Neural crest cell (in vitro differentiated cells): Measurements from ENCODE around the gene TBC1D8. TPM values are rescaled to one million over a fixed set of nuclear protein-coding genes. Genes with fewer than 3 reads are reported as not detected.

Source experiments
- DNase-seq: peaks from one replicate; pipeline ENCODE4 v3.0.0; 2021; ENCODE audit warnings: low read depth, mixed read lengths, low spot score
- H3K27ac Mint-ChIP-seq: one replicate; pipeline ENCODE4 v1.8.0; 2021; ENCODE audit warnings: mild to moderate bottlenecking, mixed read lengths; ENCODE audit not compliant: unreplicated experiment
- H3K27me3 Mint-ChIP-seq: 2 replicates; pipeline ENCODE4 v1.8.0; 2021; ENCODE audit warnings: low read depth, mild to moderate bottlenecking, mixed read lengths
- H3K36me3 Mint-ChIP-seq: 2 replicates; pipeline ENCODE4 v1.8.0; 2021; ENCODE audit warnings: low read depth, mild to moderate bottlenecking, mixed read lengths
- H3K4me1 Mint-ChIP-seq: 2 replicates; pipeline ENCODE4 v1.8.0; 2021; ENCODE audit warnings: mixed read lengths
- H3K4me3 Mint-ChIP-seq: one replicate; pipeline ENCODE4 v1.8.0; 2021; ENCODE audit warnings: mild to moderate bottlenecking, mixed read lengths
- H3K9me3 Mint-ChIP-seq: 2 replicates; pipeline ENCODE4 v1.8.0; 2021; ENCODE audit warnings: mixed read lengths
- total RNA-seq: library from RNA; stranded (reverse); gene quantifications from 2 replicates; pipeline ENCODE4 v1.2.1, GENCODE V29; 2021
- TF ChIP-seq, protein P1 (sequence below): fragments of 200-600 bp; sonication (generic); conservative IDR thresholded peaks from 2 replicates; pipeline ENCODE4 v1.5.0; 2021; ENCODE audit warnings: antibody characterized with exemption, mild to moderate bottlenecking

TBC1D8 gene
- total RNA-seq, 1 donor from 2014 or later, result 7.8 TPM

DNA sequence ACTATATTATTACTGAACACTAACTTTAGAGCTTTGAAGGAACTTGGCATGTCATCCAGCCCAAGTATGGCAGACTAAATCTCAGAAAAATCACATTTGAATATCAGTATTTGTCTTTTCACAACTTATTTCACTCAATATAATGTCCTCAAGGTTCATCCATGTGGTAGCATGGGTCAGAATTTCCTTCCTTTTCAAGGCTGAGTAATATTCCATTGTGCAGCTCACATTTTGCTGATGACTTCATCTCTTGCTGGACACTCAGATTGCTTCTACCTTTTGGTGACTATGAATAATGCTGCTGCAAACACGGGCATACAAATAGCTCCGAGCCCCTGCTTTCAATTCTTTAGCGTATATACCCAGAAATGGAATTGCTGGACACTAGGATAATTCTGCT is 102.4 kb downstream of the TBC1D8 start:
- Mint-ChIP-seq H3K36me3 (peaks cover 13% of the 10 kb centered on the region), H3K9me3 (no peaks in the 10 kb centered on the region)

DNA sequence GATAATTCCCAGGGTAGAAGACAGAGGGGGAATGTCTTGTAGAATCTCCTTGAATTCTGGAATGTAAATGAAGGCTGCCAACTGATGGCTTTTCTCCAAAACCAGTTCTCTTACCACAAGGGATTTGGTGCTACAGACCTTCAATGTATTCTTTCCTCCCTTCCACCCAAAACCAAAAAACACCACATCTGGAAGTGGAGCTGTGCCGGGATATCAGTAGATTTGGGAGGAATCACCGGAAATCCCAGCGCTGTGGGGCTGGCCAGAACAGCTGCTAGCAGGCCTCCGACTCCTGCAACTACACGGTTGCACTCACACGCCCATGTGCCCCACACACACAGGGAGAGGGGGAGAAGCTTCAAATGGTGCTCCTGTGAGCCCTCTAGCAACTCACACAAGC is 103.4 kb downstream of the TBC1D8 start:
- Mint-ChIP-seq H3K4me1 (no peaks in the 10 kb centered on the region), H3K27ac (no peak overlapping the region), H3K27me3 (no peaks in the 10 kb centered on the region), H3K4me3 (no peak overlapping the region), H3K9me3 (no peaks in the 10 kb centered on the region), H3K36me3 (peaks cover 13% of the 10 kb centered on the region)
- TF ChIP-seq, protein P1, sequence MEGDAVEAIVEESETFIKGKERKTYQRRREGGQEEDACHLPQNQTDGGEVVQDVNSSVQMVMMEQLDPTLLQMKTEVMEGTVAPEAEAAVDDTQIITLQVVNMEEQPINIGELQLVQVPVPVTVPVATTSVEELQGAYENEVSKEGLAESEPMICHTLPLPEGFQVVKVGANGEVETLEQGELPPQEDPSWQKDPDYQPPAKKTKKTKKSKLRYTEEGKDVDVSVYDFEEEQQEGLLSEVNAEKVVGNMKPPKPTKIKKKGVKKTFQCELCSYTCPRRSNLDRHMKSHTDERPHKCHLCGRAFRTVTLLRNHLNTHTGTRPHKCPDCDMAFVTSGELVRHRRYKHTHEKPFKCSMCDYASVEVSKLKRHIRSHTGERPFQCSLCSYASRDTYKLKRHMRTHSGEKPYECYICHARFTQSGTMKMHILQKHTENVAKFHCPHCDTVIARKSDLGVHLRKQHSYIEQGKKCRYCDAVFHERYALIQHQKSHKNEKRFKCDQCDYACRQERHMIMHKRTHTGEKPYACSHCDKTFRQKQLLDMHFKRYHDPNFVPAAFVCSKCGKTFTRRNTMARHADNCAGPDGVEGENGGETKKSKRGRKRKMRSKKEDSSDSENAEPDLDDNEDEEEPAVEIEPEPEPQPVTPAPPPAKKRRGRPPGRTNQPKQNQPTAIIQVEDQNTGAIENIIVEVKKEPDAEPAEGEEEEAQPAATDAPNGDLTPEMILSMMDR, result no peak
- no peak for DNase-seq

More for the DNA sequence above, 102.4 kb downstream of the TBC1D8 start:
- Mint-ChIP-seq H3K27ac (no peak overlapping the region), H3K4me3 (no peak overlapping the region), H3K4me1 (no peaks in the 10 kb centered on the region), H3K27me3 (no peaks in the 10 kb centered on the region)
- DNase-seq, result no peak
- TF ChIP-seq, protein P1, result no peak

DNA sequence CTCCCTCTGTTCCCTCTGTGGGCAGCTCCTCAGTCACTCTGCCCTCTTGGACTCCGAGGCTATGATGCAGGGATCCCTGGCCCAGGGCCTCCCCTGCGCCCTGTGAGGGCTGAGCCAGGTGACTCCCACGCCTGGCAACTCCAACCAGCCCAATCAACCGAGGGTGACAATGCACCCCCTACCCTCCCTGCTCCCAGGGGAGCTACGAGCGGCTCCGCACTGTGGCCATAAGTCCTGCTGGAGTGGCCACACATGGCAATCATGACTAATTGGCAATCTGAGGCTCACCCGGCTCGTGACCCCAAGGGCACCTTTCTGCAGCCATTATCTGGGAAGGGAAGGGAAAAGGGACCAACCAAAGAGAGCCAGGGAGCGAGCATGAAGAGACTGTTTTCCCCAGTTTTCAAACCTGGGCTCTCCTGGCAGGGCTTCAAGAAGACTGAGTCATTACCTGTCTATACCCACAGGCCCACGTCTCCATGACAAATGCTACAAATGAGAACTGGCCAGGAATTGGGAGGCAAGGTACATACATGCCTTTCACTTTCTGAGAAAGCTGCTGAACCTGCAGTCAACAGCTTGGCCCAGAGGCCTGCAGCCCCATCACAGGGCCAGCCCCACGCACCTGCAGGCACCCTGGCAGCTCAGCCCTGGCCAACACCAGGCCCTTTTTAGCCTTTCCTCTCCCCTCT is 104.0 kb downstream of the TBC1D8 start:
- Mint-ChIP-seq H3K27ac (no peak overlapping the region), H3K36me3 (peaks cover 13% of the 10 kb centered on the region), H3K4me3 (no peak overlapping the region), H3K27me3 (no peaks in the 10 kb centered on the region), H3K9me3 (no peaks in the 10 kb centered on the region), H3K4me1 (no peaks in the 10 kb centered on the region)
- DNase-seq, result no peak
- TF ChIP-seq, protein P1, result no peak

DNA sequence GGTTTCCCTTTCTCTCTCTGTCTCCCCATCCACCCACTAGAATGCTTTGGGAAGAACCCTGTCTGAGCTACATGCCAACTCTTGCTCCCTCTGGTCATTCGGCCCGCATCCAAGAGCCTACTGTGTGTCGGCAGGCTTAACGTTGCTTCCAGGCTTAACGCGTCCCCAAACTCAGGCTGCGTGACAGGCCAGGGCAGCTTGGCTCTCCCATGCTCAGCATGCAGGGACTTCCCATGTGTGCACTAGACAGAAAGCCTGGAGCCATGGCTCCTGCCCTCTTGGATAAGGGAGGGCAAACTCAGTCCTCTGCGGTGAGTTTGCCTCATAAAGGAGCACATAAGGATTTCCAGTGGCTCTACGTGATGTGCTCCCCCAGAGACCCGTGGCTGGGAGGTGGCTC is 105.9 kb downstream of the TBC1D8 start:
- Mint-ChIP-seq H3K4me3 (no peak overlapping the region), H3K27ac (no peak overlapping the region), H3K27me3 (no peaks in the 10 kb centered on the region), H3K36me3 (peaks cover 7% of the 10 kb centered on the region), H3K4me1 (no peaks in the 10 kb centered on the region), H3K9me3 (no peaks in the 10 kb centered on the region)
- DNase-seq, result no peak
- TF ChIP-seq, protein P1, result no peak

DNA sequence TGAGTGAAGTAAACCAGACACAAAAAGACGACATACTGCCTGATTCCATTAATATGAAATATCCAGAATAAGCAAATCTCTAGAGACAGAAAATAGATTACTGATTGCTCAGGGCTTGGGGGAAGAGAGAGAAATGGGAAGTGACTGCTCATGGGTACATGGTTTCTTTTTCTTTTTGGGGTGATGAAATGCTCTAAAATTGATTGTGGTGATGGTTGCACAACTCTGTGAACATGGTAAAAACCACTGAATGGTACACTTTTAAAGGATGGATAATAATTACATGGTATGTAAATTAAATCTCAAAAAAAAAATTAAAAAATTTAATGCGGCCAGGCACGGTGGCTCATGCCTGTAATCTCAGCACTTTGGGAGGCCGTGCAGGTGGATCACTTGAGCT is 109.8 kb downstream of the TBC1D8 start:
- Mint-ChIP-seq H3K27me3 (no peaks in the 10 kb centered on the region), H3K36me3 (peaks cover 6% of the 10 kb centered on the region), H3K9me3 (no peaks in the 10 kb centered on the region), H3K4me3 (no peak overlapping the region), H3K4me1 (peaks cover 11% of the 10 kb centered on the region), H3K27ac (no peak overlapping the region)
- TF ChIP-seq, protein P1, result no peak
- DNase-seq, result no peak
